ENCODE data around the gene RPL13A. TPM values are rescaled to one million over a fixed set of nuclear protein-coding genes. Genes with fewer than 3 reads are reported as not detected.

The RPL13A gene
- total RNA-seq, 2 experiments from 2014 or later, result 3,861 to 3,967 TPM

DNA sequence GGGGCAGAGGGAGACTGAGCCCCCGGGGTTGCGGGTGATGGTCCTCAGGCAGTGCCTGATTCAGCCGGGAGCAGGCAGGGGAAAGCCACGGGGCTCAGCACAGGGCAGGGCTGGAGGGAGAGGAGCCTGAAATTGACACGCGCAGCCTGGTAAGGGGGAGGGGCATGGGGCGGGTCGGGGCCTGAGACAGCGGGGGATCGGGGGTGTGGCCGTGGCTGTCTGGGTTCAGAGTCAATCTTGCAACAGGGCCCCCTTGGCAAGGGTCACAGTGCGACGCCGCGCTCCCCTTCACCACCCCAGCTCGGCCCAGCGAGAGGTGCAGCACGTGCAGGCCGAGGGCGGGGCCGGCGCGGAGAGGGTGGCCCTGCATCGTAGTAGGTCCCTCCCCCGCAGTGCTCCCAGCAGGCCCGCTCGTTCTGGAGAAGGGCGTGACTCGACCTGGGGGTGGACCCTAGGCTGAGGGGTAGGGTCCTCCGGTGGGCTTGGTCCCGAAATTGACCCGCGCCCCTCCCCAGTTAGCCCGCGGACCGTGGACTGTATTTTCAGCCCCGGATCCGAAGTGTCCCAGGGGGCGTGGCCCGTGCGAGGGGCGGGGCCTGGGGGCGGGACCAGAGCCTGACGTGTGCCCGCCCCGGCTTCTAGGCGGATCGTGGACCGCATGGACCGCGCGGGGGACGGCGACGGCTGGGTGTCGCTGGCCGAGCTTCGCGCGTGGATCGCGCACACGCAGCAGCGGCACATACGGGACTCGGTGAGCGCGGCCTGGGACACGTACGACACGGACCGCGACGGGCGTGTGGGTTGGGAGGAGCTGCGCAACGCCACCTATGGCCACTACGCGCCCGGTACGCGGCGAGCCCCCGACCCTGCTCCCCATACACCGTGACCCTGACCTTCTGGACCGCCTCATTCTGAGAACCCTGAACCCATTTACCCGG, 46.4 kb downstream of the RPL13A start:
- Mint-ChIP-seq H3K9me3 (ENCODE audit: low read depth) (no peaks in the 10 kb centered on the region), H3K27me3 (peaks cover 3% of the 10 kb centered on the region), H3K36me3 (ENCODE audit: low read depth) (peaks cover 3% of the 10 kb centered on the region), H3K4me1 (peaks cover 22% of the 10 kb centered on the region), H3K4me3 (peak overlapping the region; percentile 78), H3K27ac (peak overlapping the region; percentile 71)
- ChIA-PET CTCF (interaction anchor here (0.5 to 3.6 kb wide), 18 partner anchors 13 to 385 kb away, joined by 3 to 25 read pairs (median 4); partner anchors contain the start of gene MED25), POLR2A (interaction anchor here (1.5 kb wide), 1 partner anchor 37 kb away, joined by 6 read pairs; the partner anchor contains the start of gene RPS11)
- intact Hi-C loops (cut with DNase I, micrococcal nuclease), result loop anchor here in 1 of 2 experiments (1.0 kb wide), 1 partner anchor 20 kb away; no protein-coding TSS in a partner anchor
- peak; percentile 90 for DNase-seq
- ATAC-seq, result peak; percentile 87

DNA sequence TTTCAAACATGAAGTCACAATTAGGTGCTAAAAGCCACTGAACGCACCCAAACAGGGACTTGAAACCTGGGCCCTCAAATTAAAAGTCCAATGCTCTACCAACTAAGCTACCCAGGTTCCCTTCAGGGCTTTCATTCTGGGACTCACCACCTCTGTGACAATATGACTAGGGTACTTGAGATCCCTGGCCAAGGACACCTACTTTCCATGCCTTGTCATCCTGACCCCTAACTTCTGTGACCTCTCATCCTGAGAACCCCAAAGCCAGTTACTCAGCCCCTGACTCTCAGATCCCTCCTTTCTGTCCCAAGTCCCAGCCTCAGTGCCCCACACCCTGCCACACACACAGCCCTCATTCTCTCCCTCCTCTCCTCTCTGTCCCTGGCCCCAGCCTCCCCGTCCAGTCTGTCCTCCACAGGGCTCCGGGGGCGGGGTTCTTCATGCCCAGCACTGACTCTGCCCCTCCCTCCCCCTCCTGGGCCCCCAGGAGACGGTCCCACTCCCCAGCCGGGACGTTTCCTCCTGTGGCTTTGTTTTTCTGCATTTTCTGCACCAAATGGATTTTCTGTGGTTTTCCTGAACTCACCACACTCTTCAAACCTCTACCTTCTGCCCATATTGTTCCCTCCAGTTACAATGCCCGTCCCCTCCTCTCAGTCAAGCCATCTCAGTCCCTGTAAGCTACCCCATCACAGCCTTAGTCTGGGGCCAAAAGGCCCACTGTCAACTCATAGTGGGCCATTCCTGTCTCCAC, 47.4 kb downstream of the RPL13A start:
- peaks cover 3% of the 10 kb centered on the region for H3K27me3 Mint-ChIP-seq
- H3K4me1 Mint-ChIP-seq, result peaks cover 22% of the 10 kb centered on the region
- H3K4me3 Mint-ChIP-seq, result peak overlapping the region; percentile 78
- DNase-seq (peak; percentile 32), ATAC-seq (peak; percentile 27)
- intact Hi-C loops (cut with DNase I, micrococcal nuclease), result loop anchor here in 1 of 2 experiments (1.0 kb wide), 1 partner anchor 19 kb away; no protein-coding TSS in a partner anchor
- peaks cover 3% of the 10 kb centered on the region for H3K36me3 Mint-ChIP-seq (ENCODE audit: low read depth)
- CTCF ChIA-PET, result interaction anchor here (0.5 to 3.6 kb wide), 21 partner anchors 12 to 386 kb away, joined by 3 to 25 read pairs (median 4); partner anchors contain the start of genes FLT3LG and MED25
- H3K27ac Mint-ChIP-seq, result peak overlapping the region; percentile 71
- POLR2A ChIA-PET, result interaction anchor here (0.6 to 1.5 kb wide), 3 partner anchors 30 to 203 kb away, joined by 3 to 6 read pairs (median 3); partner anchors contain the start of gene RPS11
- no peaks in the 10 kb centered on the region for H3K9me3 Mint-ChIP-seq (ENCODE audit: low read depth)

DNA sequence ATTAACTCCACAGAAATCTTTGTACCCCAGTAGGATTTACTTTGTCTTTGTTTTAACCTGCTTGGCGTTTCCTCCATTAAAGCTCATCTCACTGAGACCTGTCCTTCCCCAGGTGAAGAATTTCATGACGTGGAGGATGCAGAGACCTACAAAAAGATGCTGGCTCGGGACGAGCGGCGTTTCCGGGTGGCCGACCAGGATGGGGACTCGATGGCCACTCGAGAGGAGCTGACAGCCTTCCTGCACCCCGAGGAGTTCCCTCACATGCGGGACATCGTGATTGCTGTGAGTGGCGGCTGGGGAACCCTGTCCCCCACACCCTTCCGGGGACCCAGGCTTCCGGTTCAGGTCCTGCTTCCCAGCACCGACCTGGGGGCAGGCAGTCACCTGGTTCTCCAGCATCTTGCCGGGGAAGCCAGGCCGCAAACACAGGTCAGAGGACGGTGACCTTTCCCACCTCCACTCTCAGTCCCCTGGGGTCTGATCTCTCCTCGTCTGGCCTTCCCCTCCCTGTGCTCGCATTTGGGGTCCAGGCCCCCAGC, 49.6 kb downstream of the RPL13A start:
- no peak for ATAC-seq

DNA sequence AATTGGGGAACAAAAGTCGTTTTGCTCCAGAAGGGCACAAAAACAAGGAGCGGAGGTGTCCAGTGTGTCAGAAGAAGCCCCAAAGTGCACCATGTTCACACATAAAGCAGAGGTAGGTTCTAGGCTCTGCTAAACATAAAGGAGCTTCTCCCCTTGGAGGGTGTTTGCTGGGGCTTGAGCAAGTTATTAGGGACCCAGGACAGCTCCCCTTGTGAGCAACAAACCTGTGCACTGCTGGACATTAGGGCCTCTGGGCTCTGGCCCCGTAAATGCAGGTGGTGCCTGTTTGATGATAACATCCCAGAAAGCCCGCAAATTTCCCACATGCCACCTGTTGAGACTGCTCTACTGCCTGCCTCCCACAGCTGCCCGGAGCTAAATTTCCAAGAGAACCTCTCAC, 51.2 kb downstream of the RPL13A start:
- POLR2A ChIA-PET, result no interaction called here
- intact Hi-C loops (cut with DNase I, micrococcal nuclease), result no loop called here
- no peak overlapping the region for H3K4me3 Mint-ChIP-seq

More for the DNA sequence above, 49.6 kb downstream of the RPL13A start:
- CTCF ChIA-PET, result interaction anchor here (0.6 to 3.6 kb wide), 5 partner anchors 9 to 148 kb away, joined by 3 to 25 read pairs (median 5); partner anchors contain the start of gene RCN3
- no peak for DNase-seq
- POLR2A ChIA-PET, result no interaction called here
- H3K9me3 Mint-ChIP-seq (ENCODE audit: low read depth), result no peaks in the 10 kb centered on the region
- intact Hi-C loops (cut with DNase I, micrococcal nuclease), result no loop called here
- peaks cover 3% of the 10 kb centered on the region for H3K27me3 Mint-ChIP-seq
- no peak overlapping the region for H3K4me3 Mint-ChIP-seq
- peaks cover 22% of the 10 kb centered on the region for H3K4me1 Mint-ChIP-seq
- peaks cover 5% of the 10 kb centered on the region for H3K36me3 Mint-ChIP-seq (ENCODE audit: low read depth)
- no peak overlapping the region for H3K27ac Mint-ChIP-seq

DNA sequence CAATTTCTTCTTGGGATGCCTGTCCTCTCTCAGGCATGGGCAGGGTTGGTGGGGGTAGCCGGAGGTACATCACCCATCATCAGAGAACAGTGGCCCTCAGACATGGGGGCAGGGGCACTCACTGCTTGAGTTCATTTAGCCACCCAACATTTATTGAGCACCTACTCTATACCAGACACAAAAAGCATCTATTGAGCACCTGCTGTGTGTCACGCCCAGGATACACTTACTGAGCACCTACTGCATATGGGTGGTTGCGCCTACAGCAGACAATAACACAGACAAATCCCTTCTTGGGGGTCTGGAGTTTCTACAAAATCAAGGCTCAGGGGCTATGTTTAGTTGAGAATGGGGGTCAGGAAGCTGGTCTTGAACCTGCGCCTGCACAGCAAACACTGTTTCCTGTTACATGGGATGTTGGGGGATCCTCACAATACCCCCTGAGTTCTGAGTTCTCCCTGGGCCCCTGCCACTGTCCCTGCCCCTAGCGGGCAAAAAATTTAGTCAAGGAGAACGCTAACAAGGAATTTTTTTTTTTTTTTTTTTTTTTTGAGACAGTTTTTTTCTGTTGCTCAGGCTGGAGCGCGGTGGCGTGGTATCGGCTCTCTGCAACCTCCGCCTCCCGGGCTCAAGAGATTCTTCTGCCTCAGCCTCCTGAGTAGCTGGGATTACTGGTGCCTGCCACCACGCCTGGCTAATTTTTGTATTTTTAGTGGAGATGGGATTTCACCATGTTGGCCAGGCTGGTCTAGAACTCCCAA, 52.0 kb downstream of the RPL13A start:
- ATAC-seq, result no peak
- intact Hi-C loops (cut with DNase I, micrococcal nuclease), result no loop called here
- peaks cover 5% of the 10 kb centered on the region for H3K36me3 Mint-ChIP-seq (ENCODE audit: low read depth)
- no peak overlapping the region for H3K4me3 Mint-ChIP-seq
- H3K9me3 Mint-ChIP-seq (ENCODE audit: low read depth), result no peaks in the 10 kb centered on the region
- ChIA-PET POLR2A (interaction anchor here (0.7 kb wide), 1 partner anchor 21 kb away, joined by 3 read pairs; no protein-coding TSS in a partner anchor), CTCF (interaction anchor here (0.7 kb wide), 1 partner anchor 96 kb away, joined by 3 read pairs; no protein-coding TSS in a partner anchor)
- no peak for DNase-seq
- peaks cover 17% of the 10 kb centered on the region for H3K4me1 Mint-ChIP-seq
- H3K27me3 Mint-ChIP-seq, result peaks cover 3% of the 10 kb centered on the region
- no peak overlapping the region for H3K27ac Mint-ChIP-seq

More for the DNA sequence above, 51.2 kb downstream of the RPL13A start:
- H3K27ac Mint-ChIP-seq, result no peak overlapping the region
- peaks cover 14% of the 10 kb centered on the region for H3K4me1 Mint-ChIP-seq
- peaks cover 3% of the 10 kb centered on the region for H3K27me3 Mint-ChIP-seq
- H3K9me3 Mint-ChIP-seq (ENCODE audit: low read depth), result no peaks in the 10 kb centered on the region
- DNase-seq, result no peak
- CTCF ChIA-PET, result no interaction called here
- no peak for ATAC-seq
- peaks cover 5% of the 10 kb centered on the region for H3K36me3 Mint-ChIP-seq (ENCODE audit: low read depth)

Small RNA genes lying within 50 kb of the gene (microRNA-seq; reads per million reads assigned to microRNA genes)
- 37,553 reads per million, percentile 99 among the genes with 10 or more reads in this experiment for gene MIR150 (ENCODE audit: borderline replicate concordance)

Other genes with a start within 250 kb of the RPL13A start
- 1 to 10 TPM in 1 of 2 experiments, under 1 TPM in 1; 0.42 to 1.3 TPM for gene SLC6A16, start 162.4 kb upstream of the RPL13A start, total RNA-seq
- gene CD37, start 152.2 kb upstream of the RPL13A start, total RNA-seq, result 100 to 1,000 TPM; 152 to 191 TPM
- not detected for gene TEAD2, start 125.2 kb upstream of the RPL13A start, total RNA-seq
- not detected for gene DKKL1, start 123.7 kb upstream of the RPL13A start, total RNA-seq
- gene KASH5, start 99.4 kb upstream of the RPL13A start, total RNA-seq, result 1 to 10 TPM in 1 of 2 experiments, under 1 TPM in 1; 0.96 to 1.2 TPM
- not detected for gene PTH2, start 64.2 kb upstream of the RPL13A start, total RNA-seq
- not detected for gene GFY, start 62.2 kb upstream of the RPL13A start, total RNA-seq
- under 1 TPM; 0.07 to 0.14 TPM for gene SLC17A7, start 46.1 kb upstream of the RPL13A start, total RNA-seq
- gene PIH1D1, start 35.8 kb upstream of the RPL13A start, total RNA-seq, result 100 to 1,000 TPM; 117 to 138 TPM
- gene ALDH16A1, start 34.4 kb upstream of the RPL13A start, total RNA-seq, result 10 to 100 TPM; 26.8 to 33.3 TPM
- gene FLT3LG, start 13.4 kb upstream of the RPL13A start, total RNA-seq, result 10 to 100 TPM; 38.6 to 43.2 TPM
- gene RPS11, start 8.8 kb downstream of the RPL13A start, total RNA-seq, result 1,000 to 10,000 TPM; 2,778 to 3,370 TPM
- 10 to 100 TPM; 16.3 to 18.1 TPM for gene FCGRT, start 25.1 kb downstream of the RPL13A start, total RNA-seq
- 10 to 100 TPM; 10.9 to 13.5 TPM for gene RCN3, start 40.4 kb downstream of the RPL13A start, total RNA-seq
- 10 to 100 TPM; 71.4 to 73.1 TPM for gene NOSIP, start 92.9 kb downstream of the RPL13A start, total RNA-seq
- 1 to 10 TPM in 1 of 2 experiments, under 1 TPM in 1; 0.81 to 1.6 TPM for gene PRRG2, start 93.7 kb downstream of the RPL13A start, total RNA-seq
- 10 to 100 TPM; 21.0 to 22.7 TPM for gene PRR12, start 103.6 kb downstream of the RPL13A start, total RNA-seq
- gene RRAS, start 152.5 kb downstream of the RPL13A start, total RNA-seq, result 10 to 100 TPM in 1 of 2 experiments, 1 to 10 TPM in 1; 9.7 to 11.7 TPM
- gene SCAF1, start 154.6 kb downstream of the RPL13A start, total RNA-seq, result 10 to 100 TPM; 43.3 to 64.0 TPM
- gene IRF3, start 178.2 kb downstream of the RPL13A start, total RNA-seq, result 100 to 1,000 TPM; 123 to 125 TPM
- 10 to 100 TPM; 79.6 to 93.8 TPM for gene BCL2L12, start 178.3 kb downstream of the RPL13A start, total RNA-seq
- gene PRMT1, start 189.7 kb downstream of the RPL13A start, total RNA-seq, result 100 to 1,000 TPM; 384 to 448 TPM
- gene ADM5, start 202.0 kb downstream of the RPL13A start, total RNA-seq, result 1 to 10 TPM; 4.1 to 4.4 TPM
- 1 to 10 TPM; 1.1 to 1.6 TPM for gene CPT1C, start 203.5 kb downstream of the RPL13A start, total RNA-seq